Measurements from ENCODE around the gene MRGPRF.
A peak's percentile ranks its signal among the peaks of the same experiment; 100 is the strongest.
"Not testable (repeated sequence)": the region's sequence is repeated elsewhere in the genome, so short reads cannot be mapped to it uniquely, and the experiment has no call there.

MRGPRF gene

DNA sequence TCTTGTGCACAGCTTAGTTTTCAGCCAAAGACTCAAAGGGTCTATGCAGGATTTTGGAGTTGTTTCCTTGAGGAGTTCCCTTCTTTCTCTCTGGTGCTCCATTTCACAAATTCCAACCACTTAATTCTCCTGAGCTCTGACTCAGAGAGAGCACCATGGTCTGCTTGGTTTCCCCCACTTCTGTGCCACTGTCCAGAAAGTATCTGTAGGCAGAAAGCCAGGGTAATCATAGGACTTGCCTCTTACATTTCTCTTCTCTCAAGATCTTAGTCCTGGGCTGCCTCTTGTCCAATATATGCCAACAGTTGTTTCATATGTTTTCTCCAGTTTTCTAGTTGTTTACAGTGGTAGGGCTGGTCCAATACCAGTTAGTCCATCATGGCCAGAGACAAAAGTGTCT is 25.8 kb downstream of the MRGPRF start:
- TF ChIP-seq GATA1 (IDR thresholded peaks at IDR 0.05; ENCODE audit: low read depth, low read length), result no peak
- no peak for TF ChIP-seq POLR2A (IDR thresholded peaks at IDR 0.05; ENCODE audit: low read length)
- DNase-seq, result no peak

GRCh38 chr11:68983801-68984200 is 29.2 kb downstream of the MRGPRF start:
- TF ChIP-seq GATA1 (IDR thresholded peaks at IDR 0.05; ENCODE audit: low read depth, low read length) (no peak), POLR2A (IDR thresholded peaks at IDR 0.05; ENCODE audit: low read length) (no peak)
- peak; percentile 69 for DNase-seq

DNA sequence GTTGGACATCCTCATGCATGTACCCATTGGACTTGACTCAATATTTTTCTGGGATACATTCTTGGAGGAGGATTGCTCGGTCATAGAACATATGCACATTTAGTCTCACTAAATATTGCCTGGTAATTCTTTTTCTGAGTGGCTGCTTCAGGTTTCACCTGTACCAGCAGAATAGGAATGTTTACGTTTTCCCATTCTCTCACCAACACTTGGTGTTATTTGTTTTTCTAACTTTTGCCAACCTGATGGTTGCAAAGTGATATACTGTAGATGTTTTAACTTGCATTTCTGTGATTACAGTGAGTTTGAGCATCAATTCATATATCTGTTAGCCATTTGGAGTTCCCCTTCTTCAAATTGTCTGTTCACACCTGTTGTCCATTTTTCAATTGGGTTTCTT is 30.9 kb downstream of the MRGPRF start:
- no peak for DNase-seq

GRCh38 chr11:68980776-68981065 is 32.3 kb downstream of the MRGPRF start, which contains the start of gene MRGPRD:
MRGPRD (minus strand) TSS chr11:68980986; CDS start chr11:68980986, 0 bp downstream.
- no peak for DNase-seq
- TF ChIP-seq GATA1 (IDR thresholded peaks at IDR 0.05; ENCODE audit: low read depth, low read length) (no peak), POLR2A (IDR thresholded peaks at IDR 0.05; ENCODE audit: low read length) (no peak)

More for the DNA sequence above, 30.9 kb downstream of the MRGPRF start:
- no peak for TF ChIP-seq POLR2A (IDR thresholded peaks at IDR 0.05; ENCODE audit: low read length)
- TF ChIP-seq GATA1 (IDR thresholded peaks at IDR 0.05; ENCODE audit: low read depth, low read length), result no peak

GRCh38 chr11:68979931-68980775 is 32.9 kb downstream of the MRGPRF start:
- no peak for TF ChIP-seq GATA1 (IDR thresholded peaks at IDR 0.05; ENCODE audit: low read depth, low read length)
- TF ChIP-seq POLR2A (IDR thresholded peaks at IDR 0.05; ENCODE audit: low read length), result no peak
- DNase-seq, result no peak

DNA sequence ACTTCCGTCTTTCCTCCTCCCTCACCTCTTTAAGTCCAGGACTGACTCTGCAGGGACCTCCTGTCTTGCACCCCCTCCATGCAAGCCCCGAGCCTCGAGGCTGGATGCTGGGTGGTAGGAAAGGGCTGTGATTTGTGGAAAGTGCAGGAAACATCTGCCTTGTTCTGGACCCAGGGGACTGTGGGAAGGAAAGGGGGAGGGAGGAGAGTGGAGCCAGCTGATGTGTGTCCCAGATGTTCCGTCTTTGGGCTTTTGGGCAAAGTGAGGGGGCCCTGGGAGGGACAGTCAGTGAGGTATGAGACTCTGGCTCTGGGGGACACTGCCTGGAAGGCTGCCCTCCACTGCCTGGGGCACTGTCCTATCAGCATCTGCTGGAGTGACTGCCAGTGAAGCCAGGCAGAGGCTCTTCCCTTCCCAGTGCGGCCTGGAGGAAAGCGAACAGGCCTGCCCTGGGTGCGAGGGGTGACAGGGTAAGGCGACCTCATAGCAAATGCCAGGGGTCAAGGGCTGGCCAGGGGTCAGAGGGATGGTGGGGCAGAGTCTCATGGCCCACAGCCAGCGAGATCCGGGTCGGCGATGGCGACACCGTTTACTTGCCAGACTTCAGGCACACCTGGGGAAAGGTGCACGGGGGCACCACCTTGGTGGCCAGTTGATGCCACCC is 34.0 kb downstream of the MRGPRF start:
- no peak for DNase-seq
- no peak for TF ChIP-seq GATA1 (IDR thresholded peaks at IDR 0.05; ENCODE audit: low read depth, low read length)
- TF ChIP-seq POLR2A (IDR thresholded peaks at IDR 0.05; ENCODE audit: low read length), result no peak

- no peak for DNase-seq
- TF ChIP-seq GATA1 (IDR thresholded peaks at IDR 0.05; ENCODE audit: low read depth, low read length), result no peak
- no peak for TF ChIP-seq POLR2A (IDR thresholded peaks at IDR 0.05; ENCODE audit: low read length)
Measured at GRCh38 chr11:68978626-68978930, 34.5 kb downstream of the MRGPRF start.

DNA sequence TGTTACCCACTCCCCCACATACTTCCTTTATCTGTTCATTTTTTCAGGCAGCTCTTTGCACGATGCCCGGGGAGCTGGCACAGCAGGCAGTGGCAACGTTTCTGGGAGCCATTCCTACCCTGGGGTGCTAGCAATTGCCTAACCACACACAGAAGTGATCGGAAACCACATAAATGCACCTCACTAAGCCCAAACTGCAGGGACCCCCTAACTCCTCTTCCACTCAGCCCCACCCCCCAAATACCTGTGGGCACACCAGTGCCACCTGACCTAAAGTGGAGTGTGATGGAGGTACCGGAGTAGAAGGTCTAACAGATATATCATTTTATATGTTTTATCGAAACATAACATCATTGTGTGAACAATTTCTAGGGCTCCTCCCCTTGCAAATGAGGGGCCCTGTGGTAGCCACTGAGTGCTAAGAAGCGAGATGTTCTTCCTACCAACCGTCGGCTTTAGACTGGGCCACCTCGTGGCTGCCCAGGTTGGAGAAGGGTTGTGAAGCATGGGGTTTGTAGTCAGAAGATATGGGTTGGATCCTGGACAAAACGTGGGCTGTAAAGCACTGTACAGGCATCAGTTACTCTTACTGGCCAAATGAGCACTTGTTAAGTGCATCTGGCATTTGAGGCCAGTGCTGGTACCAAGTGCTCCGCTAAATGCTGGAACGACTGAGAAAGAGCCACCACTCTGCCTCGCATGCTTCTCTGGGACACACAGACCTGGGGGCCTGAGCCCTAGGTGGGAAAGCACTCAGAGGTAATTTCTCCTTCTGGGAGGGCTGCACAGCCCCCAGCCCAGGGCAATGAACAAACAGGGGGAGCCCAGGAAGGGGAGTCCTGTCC is 35.0 kb downstream of the MRGPRF start:
- no peak for DNase-seq

DNA sequence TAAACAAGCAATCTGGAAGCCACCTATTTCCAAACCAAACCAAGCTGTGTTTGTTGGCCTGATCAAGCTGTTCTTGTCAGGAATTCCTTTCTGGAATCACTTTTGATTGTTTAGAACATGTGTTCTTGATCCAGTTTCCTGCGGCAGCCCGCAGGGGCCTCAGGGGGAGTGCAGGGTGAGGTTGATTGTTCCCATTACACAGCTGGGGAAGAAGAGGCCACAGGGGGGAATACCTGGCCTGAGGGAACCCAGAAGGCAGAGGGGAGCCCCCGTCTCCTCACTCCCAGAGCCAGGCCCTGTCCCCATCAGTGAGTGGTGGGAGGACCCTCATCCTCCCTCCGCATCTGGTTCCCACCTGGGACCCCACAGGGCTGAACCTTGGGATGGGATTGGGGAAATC is 36.5 kb downstream of the MRGPRF start:
- TF ChIP-seq GATA1 (IDR thresholded peaks at IDR 0.05; ENCODE audit: low read depth, low read length) (no peak), POLR2A (IDR thresholded peaks at IDR 0.05; ENCODE audit: low read length) (no peak)
- DNase-seq, result no peak

More for the DNA sequence above, 35.0 kb downstream of the MRGPRF start:
- TF ChIP-seq GATA1 (IDR thresholded peaks at IDR 0.05; ENCODE audit: low read depth, low read length) (no peak), POLR2A (IDR thresholded peaks at IDR 0.05; ENCODE audit: low read length) (no peak)

GRCh38 chr11:68976095-68976494 is 37.0 kb downstream of the MRGPRF start:
- DNase-seq, result no peak
- TF ChIP-seq GATA1 (IDR thresholded peaks at IDR 0.05; ENCODE audit: low read depth, low read length) (no peak), POLR2A (IDR thresholded peaks at IDR 0.05; ENCODE audit: low read length) (no peak)

- TF ChIP-seq GATA1 (IDR thresholded peaks at IDR 0.05; ENCODE audit: low read depth, low read length), result no peak
- TF ChIP-seq POLR2A (IDR thresholded peaks at IDR 0.05; ENCODE audit: low read length), result no peak
- DNase-seq, result peak; percentile 32 to 37
Measured at GRCh38 chr11:68974421-68975194, 38.4 kb downstream of the MRGPRF start.

GRCh38 chr11:68973706-68974105 is 39.3 kb downstream of the MRGPRF start:
- not testable (repeated sequence) for DNase-seq

GRCh38 chr11:68973219-68973618 is 39.8 kb downstream of the MRGPRF start:
- DNase-seq, result no peak
- no peak for TF ChIP-seq POLR2A (IDR thresholded peaks at IDR 0.05; ENCODE audit: low read length)
- no peak for TF ChIP-seq GATA1 (IDR thresholded peaks at IDR 0.05; ENCODE audit: low read depth, low read length)
